Measurements from ENCODE around the gene ZXDC. TPM values are rescaled to one million over a fixed set of nuclear protein-coding genes. Genes with fewer than 3 reads are reported as not detected.

The ZXDC gene
- total RNA-seq, 1 donor from 2014 or later: 18.8 TPM

DNA sequence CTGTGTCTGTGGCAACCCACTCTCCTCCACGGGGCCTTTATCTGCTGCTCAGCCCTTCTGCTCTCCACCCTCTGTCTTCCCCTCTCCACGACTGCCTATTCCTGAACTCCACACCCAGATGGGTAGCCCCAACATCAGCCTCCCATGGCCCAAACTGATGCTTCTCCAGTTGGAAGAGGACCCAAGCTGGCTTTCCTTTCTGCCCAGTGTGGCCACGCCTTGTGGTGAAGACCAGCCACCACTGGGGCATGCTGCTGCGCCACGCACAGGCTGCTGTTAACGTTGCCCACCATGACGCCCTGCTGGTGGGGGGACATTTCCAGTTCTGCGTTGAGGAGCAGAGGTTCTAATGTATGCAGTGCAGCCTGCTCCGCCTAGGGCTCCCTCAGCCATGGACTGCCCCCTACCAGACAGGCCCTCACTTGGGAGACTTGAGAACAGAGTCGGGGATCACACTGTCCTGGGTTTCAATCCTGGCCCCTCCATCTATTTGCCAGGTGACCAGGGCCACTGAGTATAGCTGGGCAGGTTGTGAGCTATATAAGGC is 54.0 kb downstream of the ZXDC start:
- H3K4me1 ChIP-seq (ENCODE audit: control insufficient read depth in 3 of 3, insufficient read depth in 3 of 3, low read length in 3 of 3): peaks cover 0 to 11% (median 9%) of the 10 kb centered on the region in 3 donors

DNA sequence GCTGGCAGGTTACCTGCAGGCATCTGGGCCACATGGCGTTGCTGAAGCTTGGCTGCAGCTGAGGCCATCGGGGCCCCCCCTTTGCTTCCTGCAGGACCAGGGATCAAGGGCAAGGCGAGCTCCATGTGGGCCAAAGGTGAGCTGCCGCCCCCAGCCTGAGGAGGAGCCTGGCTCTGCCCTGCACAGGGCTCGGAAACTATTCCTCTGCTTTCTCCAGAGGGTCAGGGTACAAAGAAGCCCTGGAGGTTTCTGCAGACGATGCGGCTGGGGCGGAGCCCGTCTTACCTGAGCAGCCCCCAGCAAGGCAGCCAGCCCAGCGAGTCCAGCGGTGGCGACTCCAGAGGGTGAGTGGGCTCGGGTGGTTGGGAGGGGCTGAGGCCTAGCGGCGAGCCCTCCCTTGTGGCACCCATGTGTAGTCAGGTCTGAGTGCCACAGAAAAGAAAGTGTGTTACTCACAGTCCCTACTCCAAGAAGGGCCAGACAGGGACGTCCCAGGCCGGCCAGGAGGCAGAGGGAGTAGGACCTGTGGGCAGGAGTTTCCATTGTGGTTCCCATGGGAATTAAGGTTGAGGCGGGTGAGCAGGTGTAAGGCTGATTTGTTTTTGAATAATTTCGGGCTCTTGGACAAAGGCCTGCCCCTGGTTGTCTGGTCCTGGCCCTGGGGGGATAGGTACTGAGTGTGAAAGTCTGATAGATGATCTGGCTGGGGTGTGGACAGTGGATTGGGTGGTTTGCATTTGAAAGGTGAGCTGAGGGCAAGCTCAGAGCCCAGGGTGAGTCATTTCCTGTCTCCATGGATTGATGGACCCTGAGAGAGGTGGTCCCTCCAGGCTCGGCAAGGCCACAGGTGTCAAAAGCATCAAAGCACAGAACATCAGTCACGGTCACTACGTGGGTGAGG is 55.6 kb downstream of the ZXDC start:
- no peak overlapping the region for H3K27ac ChIP-seq (ENCODE audit: low read depth, low read length)
- H3K4me3 ChIP-seq (ENCODE audit: low read length in 3 of 3): no peak overlapping the region
- peaks cover 2 to 14% (median 6%) of the 10 kb centered on the region in 3 donors for H3K36me3 ChIP-seq (ENCODE audit: control insufficient read depth in 3 of 3, insufficient read depth in 3 of 3, low read length in 3 of 3)
- H3K9ac ChIP-seq (ENCODE audit: low read depth in 1 of 3, low read length in 3 of 3): no peak overlapping the region
- H3K27me3 ChIP-seq (ENCODE audit: control insufficient read depth in 3 of 3, insufficient read depth in 3 of 3, low read length in 3 of 3): peaks cover 21 to 39% (median 25%) of the 10 kb centered on the region in 3 donors
- H3K9me3 ChIP-seq (ENCODE audit: control insufficient read depth in 3 of 3, low read length in 3 of 3): peaks cover 0 to 2% (median 0%) of the 10 kb centered on the region in 3 donors
- H3K4me1 ChIP-seq (ENCODE audit: control insufficient read depth in 3 of 3, insufficient read depth in 3 of 3, low read length in 3 of 3): peaks cover 0 to 20% (median 13%) of the 10 kb centered on the region in 3 donors

More for the DNA sequence above, 54.0 kb downstream of the ZXDC start:
- Histone ChIP-seq H3K4me3 (ENCODE audit: low read length in 3 of 3) (no peak overlapping the region), H3K9me3 (ENCODE audit: control insufficient read depth in 3 of 3, low read length in 3 of 3) (peaks cover 0 to 4% (median under 1%) of the 10 kb centered on the region in 3 donors), H3K27ac (ENCODE audit: low read depth, low read length) (no peak overlapping the region), H3K36me3 (ENCODE audit: control insufficient read depth in 3 of 3, insufficient read depth in 3 of 3, low read length in 3 of 3) (peaks cover 2 to 14% (median 6%) of the 10 kb centered on the region in 3 donors), H3K9ac (ENCODE audit: low read depth in 1 of 3, low read length in 3 of 3) (no peak overlapping the region), H3K27me3 (ENCODE audit: control insufficient read depth in 3 of 3, insufficient read depth in 3 of 3, low read length in 3 of 3) (peaks cover 13 to 25% (median 16%) of the 10 kb centered on the region in 3 donors)

DNA sequence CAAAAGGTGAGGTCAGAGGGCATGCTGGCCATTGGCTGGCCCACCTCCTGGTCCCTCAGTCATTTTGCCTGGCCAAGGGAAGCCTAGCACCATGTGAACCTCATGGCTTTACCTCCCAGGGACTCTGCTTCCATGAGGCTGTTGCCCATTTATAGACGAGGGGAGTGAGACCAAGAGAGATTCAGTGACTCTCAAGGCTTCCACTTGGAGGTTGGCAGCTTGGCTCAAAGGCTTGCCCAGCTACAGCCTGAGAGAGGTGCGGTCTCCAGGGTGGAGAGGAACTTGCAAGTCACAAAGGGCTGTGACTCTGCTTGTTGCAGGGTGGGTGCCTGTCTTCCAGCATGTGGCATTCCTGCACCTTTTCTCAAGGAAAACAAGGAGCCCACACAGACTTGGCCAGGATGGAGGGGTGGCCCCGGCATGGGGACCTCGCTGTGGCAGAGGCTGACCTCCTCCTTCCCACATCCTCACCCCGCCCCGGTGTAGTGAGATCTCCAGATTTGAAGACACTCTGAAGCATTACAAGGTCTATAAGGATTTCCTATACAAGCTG is 56.5 kb downstream of the ZXDC start:
- peaks cover 0 to 6% (median 2%) of the 10 kb centered on the region in 3 donors for H3K36me3 ChIP-seq (ENCODE audit: control insufficient read depth in 3 of 3, insufficient read depth in 3 of 3, low read length in 3 of 3)
- no peaks in the 10 kb centered on the region for H3K9me3 ChIP-seq (ENCODE audit: control insufficient read depth in 3 of 3, low read length in 3 of 3)
- H3K4me3 ChIP-seq (ENCODE audit: low read length in 3 of 3): no peak overlapping the region
- no peak overlapping the region for H3K9ac ChIP-seq (ENCODE audit: low read depth in 1 of 3, low read length in 3 of 3)
- peaks cover 27 to 47% (median 34%) of the 10 kb centered on the region in 3 donors for H3K27me3 ChIP-seq (ENCODE audit: control insufficient read depth in 3 of 3, insufficient read depth in 3 of 3, low read length in 3 of 3)
- peaks cover 0 to 20% (median 13%) of the 10 kb centered on the region in 3 donors for H3K4me1 ChIP-seq (ENCODE audit: control insufficient read depth in 3 of 3, insufficient read depth in 3 of 3, low read length in 3 of 3)
- no peak overlapping the region for H3K27ac ChIP-seq (ENCODE audit: low read depth, low read length)

GRCh38 chr3:126418661-126419131 is 57.0 kb downstream of the ZXDC start:
- H3K27me3 ChIP-seq (ENCODE audit: control insufficient read depth in 3 of 3, insufficient read depth in 3 of 3, low read length in 3 of 3): peaks cover 27 to 52% (median 37%) of the 10 kb centered on the region in 3 donors
- H3K27ac ChIP-seq (ENCODE audit: low read depth, low read length): no peak overlapping the region
- H3K9me3 ChIP-seq (ENCODE audit: control insufficient read depth in 3 of 3, low read length in 3 of 3): no peaks in the 10 kb centered on the region
- no peak overlapping the region for H3K4me3 ChIP-seq (ENCODE audit: low read length in 3 of 3)
- peaks cover 0 to 20% (median 13%) of the 10 kb centered on the region in 3 donors for H3K4me1 ChIP-seq (ENCODE audit: control insufficient read depth in 3 of 3, insufficient read depth in 3 of 3, low read length in 3 of 3)
- H3K36me3 ChIP-seq (ENCODE audit: control insufficient read depth in 3 of 3, insufficient read depth in 3 of 3, low read length in 3 of 3): peaks cover 0 to 2% (median under 1%) of the 10 kb centered on the region in 3 donors
- no peak overlapping the region for H3K9ac ChIP-seq (ENCODE audit: low read depth in 1 of 3, low read length in 3 of 3)

- H3K27me3 ChIP-seq (ENCODE audit: control insufficient read depth in 3 of 3, insufficient read depth in 3 of 3, low read length in 3 of 3): peaks cover 27 to 56% (median 37%) of the 10 kb centered on the region in 3 donors
Measured at GRCh38 chr3:126417981-126418530, 57.6 kb downstream of the ZXDC start.

DNA sequence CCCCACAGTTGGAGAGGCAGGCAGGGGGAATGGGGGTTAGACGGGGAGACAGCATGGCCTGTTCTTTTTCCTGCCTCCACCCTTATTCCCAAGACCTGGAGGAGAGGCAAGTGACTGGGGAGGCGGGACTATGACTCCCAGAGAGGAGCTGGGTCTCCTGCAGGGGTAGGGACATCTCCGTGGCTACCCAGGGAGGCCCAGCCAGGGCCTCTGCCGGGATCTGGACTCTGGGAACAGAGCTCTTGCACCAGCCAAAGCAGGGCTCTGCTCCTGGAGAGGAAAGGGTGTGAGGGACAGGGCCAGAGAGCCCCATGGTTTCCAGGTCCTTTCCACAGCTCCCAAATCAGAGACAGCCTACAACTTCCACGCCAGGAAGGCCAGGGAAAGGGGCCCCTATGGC is 58.2 kb downstream of the ZXDC start:
- H3K4me3 ChIP-seq (ENCODE audit: low read length in 3 of 3): no peak overlapping the region
- peaks cover 0 to 20% (median 13%) of the 10 kb centered on the region in 3 donors for H3K4me1 ChIP-seq (ENCODE audit: control insufficient read depth in 3 of 3, insufficient read depth in 3 of 3, low read length in 3 of 3)
- no peaks in the 10 kb centered on the region for H3K36me3 ChIP-seq (ENCODE audit: control insufficient read depth in 3 of 3, insufficient read depth in 3 of 3, low read length in 3 of 3)
- H3K27me3 ChIP-seq (ENCODE audit: control insufficient read depth in 3 of 3, insufficient read depth in 3 of 3, low read length in 3 of 3): peaks cover 27 to 58% (median 40%) of the 10 kb centered on the region in 3 donors
- H3K9me3 ChIP-seq (ENCODE audit: control insufficient read depth in 3 of 3, low read length in 3 of 3): no peaks in the 10 kb centered on the region
- H3K9ac ChIP-seq (ENCODE audit: low read depth in 1 of 3, low read length in 3 of 3): no peak overlapping the region
- no peak overlapping the region for H3K27ac ChIP-seq (ENCODE audit: low read depth, low read length)

More at GRCh38 chr3:126417981-126418530, 57.6 kb downstream of the ZXDC start:
- Histone ChIP-seq H3K4me1 (ENCODE audit: control insufficient read depth in 3 of 3, insufficient read depth in 3 of 3, low read length in 3 of 3) (peaks cover 0 to 20% (median 13%) of the 10 kb centered on the region in 3 donors), H3K9me3 (ENCODE audit: control insufficient read depth in 3 of 3, low read length in 3 of 3) (no peaks in the 10 kb centered on the region), H3K4me3 (ENCODE audit: low read length in 3 of 3) (no peak overlapping the region), H3K27ac (ENCODE audit: low read depth, low read length) (no peak overlapping the region), H3K9ac (ENCODE audit: low read depth in 1 of 3, low read length in 3 of 3) (no peak overlapping the region), H3K36me3 (ENCODE audit: control insufficient read depth in 3 of 3, insufficient read depth in 3 of 3, low read length in 3 of 3) (no peaks in the 10 kb centered on the region)

GRCh38 chr3:126416943-126417342 is 58.7 kb downstream of the ZXDC start:
- Histone ChIP-seq H3K4me3 (ENCODE audit: low read length in 3 of 3) (no peak overlapping the region), H3K27ac (ENCODE audit: low read depth, low read length) (no peak overlapping the region), H3K4me1 (ENCODE audit: control insufficient read depth in 3 of 3, insufficient read depth in 3 of 3, low read length in 3 of 3) (peaks cover 0 to 20% (median 13%) of the 10 kb centered on the region in 3 donors), H3K9ac (ENCODE audit: low read depth in 1 of 3, low read length in 3 of 3) (no peak overlapping the region), H3K9me3 (ENCODE audit: control insufficient read depth in 3 of 3, low read length in 3 of 3) (no peaks in the 10 kb centered on the region), H3K36me3 (ENCODE audit: control insufficient read depth in 3 of 3, insufficient read depth in 3 of 3, low read length in 3 of 3) (no peaks in the 10 kb centered on the region), H3K27me3 (ENCODE audit: control insufficient read depth in 3 of 3, insufficient read depth in 3 of 3, low read length in 3 of 3) (peaks cover 29 to 60% (median 41%) of the 10 kb centered on the region in 3 donors)

DNA sequence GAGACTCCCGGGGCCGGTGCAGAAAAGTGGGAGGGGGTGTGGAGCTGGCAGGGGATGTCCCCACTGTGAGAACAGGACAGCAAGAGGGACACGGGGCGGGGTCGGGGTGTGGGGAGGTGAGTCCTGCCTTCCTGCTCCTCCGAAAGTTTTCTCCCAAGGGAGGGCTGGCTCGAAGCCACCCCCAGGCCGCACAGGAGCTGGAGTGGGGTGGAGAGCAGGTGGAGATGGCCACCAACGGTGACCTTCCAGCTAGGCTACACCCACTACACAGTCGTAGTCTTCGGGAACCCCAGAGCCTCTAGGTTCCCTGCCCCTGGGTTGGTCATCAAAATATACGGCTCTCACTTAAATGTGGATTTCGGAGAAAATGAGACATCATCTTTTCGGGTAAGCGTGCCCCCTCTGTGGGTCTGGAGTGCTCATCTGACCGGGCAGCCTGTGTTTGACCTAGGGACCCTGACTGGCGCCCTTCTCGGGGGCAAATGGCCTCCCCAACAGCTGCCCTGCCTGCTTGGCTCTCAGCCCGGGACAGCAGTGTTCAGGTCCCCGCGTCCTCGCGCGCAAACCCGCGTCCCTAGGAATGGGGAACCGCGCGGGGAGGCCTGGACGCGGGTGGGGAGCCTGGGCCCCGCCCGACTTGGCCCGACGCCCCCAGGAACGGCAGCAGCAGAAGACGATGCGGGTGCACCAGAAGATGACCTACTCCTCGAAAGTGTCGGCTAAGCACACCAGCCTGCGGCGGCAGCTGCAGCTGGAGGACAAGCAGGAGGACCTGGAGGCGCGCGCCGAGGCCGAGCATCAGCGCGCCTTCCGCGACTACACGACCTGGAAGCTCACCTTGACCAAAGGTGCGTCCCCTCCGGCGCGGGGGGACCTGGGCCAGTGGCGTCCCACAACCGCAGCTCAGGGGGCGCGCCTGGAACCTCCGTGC is 59.8 kb downstream of the ZXDC start:
- Histone ChIP-seq H3K9ac (ENCODE audit: low read depth in 1 of 3, low read length in 3 of 3) (no peak overlapping the region), H3K9me3 (ENCODE audit: control insufficient read depth in 3 of 3, low read length in 3 of 3) (no peaks in the 10 kb centered on the region), H3K4me1 (ENCODE audit: control insufficient read depth in 3 of 3, insufficient read depth in 3 of 3, low read length in 3 of 3) (peaks cover 0 to 20% (median 13%) of the 10 kb centered on the region in 3 donors), H3K36me3 (ENCODE audit: control insufficient read depth in 3 of 3, insufficient read depth in 3 of 3, low read length in 3 of 3) (no peaks in the 10 kb centered on the region), H3K27ac (ENCODE audit: low read depth, low read length) (no peak overlapping the region), H3K4me3 (ENCODE audit: low read length in 3 of 3) (no peak overlapping the region), H3K27me3 (ENCODE audit: control insufficient read depth in 3 of 3, insufficient read depth in 3 of 3, low read length in 3 of 3) (peaks cover 32 to 60% (median 42%) of the 10 kb centered on the region in 3 donors)
